HG03442 (cell line): ENCODE results near the gene CS.

Experiments used
- ATAC-seq: cut with Tn5 transposase; IDR thresholded peaks from one replicate; pipeline ENCODE4 v1.9.1; 2021; ENCODE audit warnings: mild to moderate bottlenecking, moderate library complexity; ENCODE audit not compliant: unreplicated experiment

Gene CS

GRCh38 chr12:56253091-56253490 lies 47.0 kb downstream of the CS start:
- no peak for ATAC-seq

- ATAC-seq: no peak
Measured at GRCh38 chr12:56252649-56253048, 47.5 kb downstream of the CS start.

- ATAC-seq: no peak
Measured at GRCh38 chr12:56248711-56249110, 51.4 kb downstream of the CS start.

- ATAC-seq: no peak
Measured at GRCh38 chr12:56247923-56248322, 52.2 kb downstream of the CS start.

GRCh38 chr12:56244494-56244893 lies 55.6 kb downstream of the CS start:
- ATAC-seq: no peak

GRCh38 chr12:56243731-56244181 lies 56.4 kb downstream of the CS start:
- ATAC-seq: no peak

GRCh38 chr12:56242986-56243385 lies 57.1 kb downstream of the CS start:
- ATAC-seq: no peak

- ATAC-seq: no peak
Measured at GRCh38 chr12:56241424-56242303, 58.5 kb downstream of the CS start.

- ATAC-seq: no peak
Measured at GRCh38 chr12:56237552-56237951, 62.6 kb downstream of the CS start.

GRCh38 chr12:56236985-56237384 lies 63.1 kb downstream of the CS start:
- no peak for ATAC-seq

- no peak for ATAC-seq
Measured at GRCh38 chr12:56236091-56236490, 64.0 kb downstream of the CS start.

- no peak for ATAC-seq
Measured at GRCh38 chr12:56234746-56235436, 65.2 kb downstream of the CS start.

GRCh38 chr12:56231184-56231582 lies 68.9 kb downstream of the CS start:
- ATAC-seq: no peak

- no peak for ATAC-seq
Measured at GRCh38 chr12:56230432-56231183, 69.5 kb downstream of the CS start.

- no peak for ATAC-seq
Measured at GRCh38 chr12:56229916-56230431, 70.2 kb downstream of the CS start, which contains the start of gene SLC39A5. SLC39A5 (plus strand) TSS chr12:56230051; CDS start chr12:56231275, 1,224 bp downstream.

GRCh38 chr12:56229082-56229481 lies 71.0 kb downstream of the CS start:
- ATAC-seq: no peak

GRCh38 chr12:56224954-56225353 lies 75.2 kb downstream of the CS start:
- no peak for ATAC-seq

- peak; percentile 70 for ATAC-seq
Measured at GRCh38 chr12:56224102-56224701, 75.9 kb downstream of the CS start, which contains the start of gene NABP2. NABP2 (plus strand) TSS chr12:56224342; CDS start chr12:56224857, 515 bp downstream.

- no peak for ATAC-seq
Measured at GRCh38 chr12:56223571-56224101, 76.5 kb downstream of the CS start.

GRCh38 chr12:56222531-56222895 lies 77.6 kb downstream of the CS start:
- ATAC-seq: no peak
